ENCODE measurements around the gene OARD1. TPM values are rescaled to one million over a fixed set of nuclear protein-coding genes. Genes with fewer than 3 reads are reported as not detected.

Gene OARD1
- total RNA-seq, 1 donor from 2014 or later = 10.6 TPM

- DNase-seq (ENCODE audit: low read depth) (no peak), FAIRE-seq (no peak)
- H3K36me3 Mint-ChIP-seq (ENCODE audit: low read depth, unreplicated experiment) = peaks cover 12% of the 10 kb centered on the region
- H3K4me1 Mint-ChIP-seq (ENCODE audit: low read depth, unreplicated experiment) = no peaks in the 10 kb centered on the region
- H3K4me1 ChIP-seq (ENCODE audit: insufficient read depth, low read length) = no peaks in the 10 kb centered on the region
- H3K27ac ChIP-seq (ENCODE audit: low read depth, low read length) = no peak overlapping the region
- no peaks in the 10 kb centered on the region for H3K9me3 ChIP-seq (ENCODE audit: insufficient read depth, low read depth, low read length)
- H3K79me2 ChIP-seq (ENCODE audit: insufficient read depth, low read length) = peaks cover 59% of the 10 kb centered on the region
- peaks cover 52% of the 10 kb centered on the region for H3K36me3 ChIP-seq (ENCODE audit: insufficient read depth, low read length)
- no peak overlapping the region for H2AFZ ChIP-seq (ENCODE audit: low read depth, low read length)
- no peaks in the 10 kb centered on the region for H3K27me3 ChIP-seq (ENCODE audit: insufficient read depth, low read length)
- peaks cover 50% of the 10 kb centered on the region for H4K20me1 ChIP-seq (ENCODE audit: insufficient read depth, low read length)
- H3K27me3 Mint-ChIP-seq (ENCODE audit: low read depth, unreplicated experiment) = no peaks in the 10 kb centered on the region
- no peak overlapping the region for H3K4me2 ChIP-seq (ENCODE audit: low read length)
- H3K9ac ChIP-seq (ENCODE audit: low read length) = no peak overlapping the region
- no peak overlapping the region for H3K4me3 ChIP-seq (ENCODE audit: insufficient read depth, low read depth, low read length)
- H3K27ac Mint-ChIP-seq (ENCODE audit: unreplicated experiment) = no peak overlapping the region
- no peaks in the 10 kb centered on the region for H3K9me3 Mint-ChIP-seq (ENCODE audit: unreplicated experiment)
- no peak for TF ChIP-seq EZH2 (IDR thresholded peaks at IDR 0.05; ENCODE audit: insufficient read depth, low read length)
- TF ChIP-seq CTCF (IDR thresholded peaks at IDR 0.05; ENCODE audit: insufficient read depth, low read depth, low read length) = no peak
- H3K4me3 Mint-ChIP-seq (ENCODE audit: unreplicated experiment) = no peak overlapping the region
Measured at GRCh38 chr6:41083072-41083471, 10.9 kb upstream of the OARD1 start.

DNA sequence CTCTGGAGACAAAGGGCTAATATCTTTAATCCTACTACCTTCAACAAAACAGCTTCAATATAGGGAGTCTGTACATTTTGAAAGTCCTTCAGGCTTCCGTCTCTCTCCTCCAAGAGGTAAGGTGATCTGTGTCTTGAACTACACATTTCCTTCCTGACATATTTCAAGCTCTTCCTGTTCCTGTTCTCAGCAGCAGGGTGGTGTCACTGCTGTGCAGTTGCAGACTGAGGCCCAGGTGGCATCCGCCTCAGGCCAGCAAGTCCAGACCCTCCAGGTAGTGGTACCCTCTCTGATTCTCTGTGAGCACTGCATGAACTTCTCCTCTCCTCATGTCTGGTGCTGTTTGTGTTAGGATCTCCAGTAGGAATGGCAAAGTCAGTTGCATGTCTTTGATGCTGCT lies 8.5 kb upstream of the OARD1 start:
- peaks cover 65% of the 10 kb centered on the region for H4K20me1 ChIP-seq (ENCODE audit: insufficient read depth, low read length)
- H3K27me3 ChIP-seq (ENCODE audit: insufficient read depth, low read length) = no peaks in the 10 kb centered on the region
- Mint-ChIP-seq H3K27me3 (ENCODE audit: low read depth, unreplicated experiment) (no peaks in the 10 kb centered on the region), H3K9me3 (ENCODE audit: unreplicated experiment) (no peaks in the 10 kb centered on the region), H3K27ac (ENCODE audit: unreplicated experiment) (no peak overlapping the region), H3K4me1 (ENCODE audit: low read depth, unreplicated experiment) (peaks cover 6% of the 10 kb centered on the region), H3K36me3 (ENCODE audit: low read depth, unreplicated experiment) (peaks cover 11% of the 10 kb centered on the region), H3K4me3 (ENCODE audit: unreplicated experiment) (no peak overlapping the region)
- H3K79me2 ChIP-seq (ENCODE audit: insufficient read depth, low read length) = peaks cover 76% of the 10 kb centered on the region
- H3K4me2 ChIP-seq (ENCODE audit: low read length) = no peak overlapping the region
- H3K4me3 ChIP-seq (ENCODE audit: insufficient read depth, low read depth, low read length) = no peak overlapping the region
- no peak overlapping the region for H3K27ac ChIP-seq (ENCODE audit: low read depth, low read length)
- no peaks in the 10 kb centered on the region for H3K9me3 ChIP-seq (ENCODE audit: insufficient read depth, low read depth, low read length)
- H3K9ac ChIP-seq (ENCODE audit: low read length) = no peak overlapping the region
- DNase-seq (ENCODE audit: low read depth) (no peak), FAIRE-seq (no peak)
- peaks cover 51% of the 10 kb centered on the region for H3K36me3 ChIP-seq (ENCODE audit: insufficient read depth, low read length)
- no peaks in the 10 kb centered on the region for H3K4me1 ChIP-seq (ENCODE audit: insufficient read depth, low read length)
- no peak for TF ChIP-seq EZH2 (IDR thresholded peaks at IDR 0.05; ENCODE audit: insufficient read depth, low read length)
- TF ChIP-seq CTCF (IDR thresholded peaks at IDR 0.05; ENCODE audit: insufficient read depth, low read depth, low read length) = no peak
- H2AFZ ChIP-seq (ENCODE audit: low read depth, low read length) = no peak overlapping the region

DNA sequence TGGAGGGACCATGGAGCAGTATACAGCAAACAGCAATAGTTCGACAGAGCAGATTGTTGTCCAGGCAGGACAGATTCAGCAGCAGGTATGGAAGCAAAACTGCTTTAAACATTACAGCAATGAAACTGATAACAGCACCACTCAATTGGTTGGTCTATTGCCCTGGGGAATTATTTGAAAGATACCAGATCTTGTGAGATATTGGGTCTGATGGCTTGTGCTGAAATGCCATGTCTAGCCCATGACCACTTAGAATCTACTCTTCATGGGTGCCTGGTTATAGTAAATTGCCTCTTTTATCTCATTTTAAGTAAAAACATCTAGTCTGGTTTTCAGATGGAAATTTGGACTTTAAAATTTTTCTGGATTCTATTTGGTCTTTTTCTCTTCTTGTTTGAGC lies 6.9 kb upstream of the OARD1 start:
- no peak for FAIRE-seq
- H3K27ac Mint-ChIP-seq (ENCODE audit: unreplicated experiment) = no peak overlapping the region

More for the DNA sequence above, 6.9 kb upstream of the OARD1 start:
- no peaks in the 10 kb centered on the region for H3K9me3 Mint-ChIP-seq (ENCODE audit: unreplicated experiment)
- no peak overlapping the region for H3K4me3 ChIP-seq (ENCODE audit: insufficient read depth, low read depth, low read length)
- TF ChIP-seq CTCF (IDR thresholded peaks at IDR 0.05; ENCODE audit: insufficient read depth, low read depth, low read length) (no peak), EZH2 (IDR thresholded peaks at IDR 0.05; ENCODE audit: insufficient read depth, low read length) (no peak)
- H3K27me3 ChIP-seq (ENCODE audit: insufficient read depth, low read length) = no peaks in the 10 kb centered on the region
- H4K20me1 ChIP-seq (ENCODE audit: insufficient read depth, low read length) = peaks cover 79% of the 10 kb centered on the region
- no peaks in the 10 kb centered on the region for H3K9me3 ChIP-seq (ENCODE audit: insufficient read depth, low read depth, low read length)
- H3K36me3 Mint-ChIP-seq (ENCODE audit: low read depth, unreplicated experiment) = peaks cover 11% of the 10 kb centered on the region
- no peak overlapping the region for H2AFZ ChIP-seq (ENCODE audit: low read depth, low read length)
- no peak overlapping the region for H3K27ac ChIP-seq (ENCODE audit: low read depth, low read length)
- peaks cover 91% of the 10 kb centered on the region for H3K79me2 ChIP-seq (ENCODE audit: insufficient read depth, low read length)
- no peaks in the 10 kb centered on the region for H3K27me3 Mint-ChIP-seq (ENCODE audit: low read depth, unreplicated experiment)
- H3K36me3 ChIP-seq (ENCODE audit: insufficient read depth, low read length) = peaks cover 38% of the 10 kb centered on the region
- H3K4me2 ChIP-seq (ENCODE audit: low read length) = no peak overlapping the region
- no peak for DNase-seq (ENCODE audit: low read depth)
- H3K4me1 Mint-ChIP-seq (ENCODE audit: low read depth, unreplicated experiment) = peaks cover 16% of the 10 kb centered on the region
- no peak overlapping the region for H3K9ac ChIP-seq (ENCODE audit: low read length)
- no peak overlapping the region for H3K4me3 Mint-ChIP-seq (ENCODE audit: unreplicated experiment)
- peaks cover 7% of the 10 kb centered on the region for H3K4me1 ChIP-seq (ENCODE audit: insufficient read depth, low read length)
